Fibroblast of the aortic adventitia (primary cell): ENCODE results near the gene SCAMP2. TPM values are rescaled to one million over a fixed set of nuclear protein-coding genes. Genes with fewer than 3 reads are reported as not detected.

Experiments
- DNase-seq: peaks from one replicate; pipeline ENCODE4 v3.0.0-alpha.2; 2010; ENCODE audit warnings: low read depth
- H3K4me3 ChIP-seq: 2 replicates; pipeline ENCODE4 v1.5.1; 2011; ENCODE audit warnings: low read depth, mild to moderate bottlenecking, control low read depth, low read length, moderate library complexity
- CTCF ChIP-seq: IDR thresholded peaks from 2 replicates; pipeline ENCODE4 v1.5.1; 2011; ENCODE audit warnings: mild to moderate bottlenecking, low read length, control low read depth, inconsistent platforms; ENCODE audit not compliant: insufficient read depth
- total RNA-seq: library from RNA; depleted of rRNA; stranded (reverse); fragments of >200 nt; gene quantifications from 2 replicates; pipeline ENCODE4 v1.2.3, GENCODE V29; 2012; ENCODE audit warnings: low replicate concordance

The SCAMP2 gene
- total RNA-seq, 1 donor, result 29.6 TPM

- H3K4me3 ChIP-seq, result no peak overlapping the region
- TF ChIP-seq CTCF, result peak; percentile 99
- peak; percentile 56 for DNase-seq
Observed at GRCh38 chr15:74799856-74800558, 73.2 kb downstream of the SCAMP2 start.

DNA sequence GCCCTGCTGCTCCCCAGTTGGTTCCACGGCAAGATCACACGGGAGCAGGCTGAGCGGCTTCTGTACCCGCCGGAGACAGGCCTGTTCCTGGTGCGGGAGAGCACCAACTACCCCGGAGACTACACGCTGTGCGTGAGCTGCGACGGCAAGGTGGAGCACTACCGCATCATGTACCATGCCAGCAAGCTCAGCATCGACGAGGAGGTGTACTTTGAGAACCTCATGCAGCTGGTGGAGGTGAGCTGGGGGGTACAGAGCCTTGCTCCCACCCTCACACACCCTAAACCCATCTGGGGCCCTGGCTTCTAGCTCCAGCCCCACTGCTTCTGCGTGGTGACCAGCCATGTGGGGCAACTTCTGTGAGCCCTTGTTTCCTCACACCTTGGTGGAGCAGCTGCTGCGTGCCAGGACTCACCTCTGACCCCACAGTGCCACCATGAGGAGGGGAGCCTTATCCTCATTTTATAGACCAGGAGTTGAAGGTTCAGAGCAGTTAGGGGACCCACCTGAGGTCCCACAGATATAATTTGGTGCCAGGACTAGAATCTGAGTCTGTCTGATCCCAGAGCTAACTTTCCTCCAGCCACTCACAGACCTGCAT is 73.8 kb downstream of the SCAMP2 start:
- no peak for TF ChIP-seq CTCF
- no peak for DNase-seq
- H3K4me3 ChIP-seq, result no peak overlapping the region

DNA sequence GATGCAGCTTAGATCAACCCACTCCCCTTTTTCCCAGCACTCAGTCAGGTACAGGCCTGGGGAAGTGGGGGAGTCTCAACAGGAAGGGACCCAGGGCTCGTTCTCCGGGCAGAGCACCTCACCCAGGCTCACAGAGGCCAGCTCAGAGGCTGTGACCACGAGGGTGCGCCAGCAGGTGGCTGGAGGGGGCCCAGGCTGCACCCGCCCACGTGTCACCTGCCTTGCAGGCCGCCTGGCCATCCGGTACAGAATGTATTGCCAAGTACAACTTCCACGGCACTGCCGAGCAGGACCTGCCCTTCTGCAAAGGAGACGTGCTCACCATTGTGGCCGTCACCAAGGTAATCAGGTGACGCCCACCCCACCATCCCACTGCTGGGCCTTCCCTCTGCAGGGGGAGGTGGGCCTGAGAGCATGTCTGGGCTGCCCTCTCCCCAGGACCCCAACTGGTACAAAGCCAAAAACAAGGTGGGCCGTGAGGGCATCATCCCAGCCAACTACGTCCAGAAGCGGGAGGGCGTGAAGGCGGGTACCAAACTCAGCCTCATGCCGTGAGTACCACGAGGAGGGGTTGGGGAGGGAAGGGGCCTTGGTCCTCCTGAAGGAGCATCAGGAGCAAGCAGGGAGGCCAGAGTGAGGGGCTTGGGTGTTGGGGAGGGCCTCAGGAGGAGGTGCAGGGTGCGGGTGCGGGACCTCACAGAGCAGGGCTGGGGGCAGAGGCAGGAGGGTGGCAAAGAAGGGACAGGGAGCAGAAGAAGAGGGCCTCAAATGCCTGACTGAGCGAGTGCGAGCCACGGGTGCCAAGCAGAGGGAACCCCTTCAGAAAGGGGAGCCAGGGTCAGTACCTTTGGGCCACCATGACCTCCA is 74.5 kb downstream of the SCAMP2 start:
- no peak for DNase-seq
- no peak for TF ChIP-seq CTCF
- no peak overlapping the region for H3K4me3 ChIP-seq

- no peak for TF ChIP-seq CTCF
- no peak overlapping the region for H3K4me3 ChIP-seq
- DNase-seq, result no peak
Observed at GRCh38 chr15:74795966-74796625, 77.1 kb downstream of the SCAMP2 start.

GRCh38 chr15:74794970-74795349 is 78.2 kb downstream of the SCAMP2 start:
- H3K4me3 ChIP-seq, result no peak overlapping the region
- TF ChIP-seq CTCF, result no peak
- DNase-seq, result no peak

DNA sequence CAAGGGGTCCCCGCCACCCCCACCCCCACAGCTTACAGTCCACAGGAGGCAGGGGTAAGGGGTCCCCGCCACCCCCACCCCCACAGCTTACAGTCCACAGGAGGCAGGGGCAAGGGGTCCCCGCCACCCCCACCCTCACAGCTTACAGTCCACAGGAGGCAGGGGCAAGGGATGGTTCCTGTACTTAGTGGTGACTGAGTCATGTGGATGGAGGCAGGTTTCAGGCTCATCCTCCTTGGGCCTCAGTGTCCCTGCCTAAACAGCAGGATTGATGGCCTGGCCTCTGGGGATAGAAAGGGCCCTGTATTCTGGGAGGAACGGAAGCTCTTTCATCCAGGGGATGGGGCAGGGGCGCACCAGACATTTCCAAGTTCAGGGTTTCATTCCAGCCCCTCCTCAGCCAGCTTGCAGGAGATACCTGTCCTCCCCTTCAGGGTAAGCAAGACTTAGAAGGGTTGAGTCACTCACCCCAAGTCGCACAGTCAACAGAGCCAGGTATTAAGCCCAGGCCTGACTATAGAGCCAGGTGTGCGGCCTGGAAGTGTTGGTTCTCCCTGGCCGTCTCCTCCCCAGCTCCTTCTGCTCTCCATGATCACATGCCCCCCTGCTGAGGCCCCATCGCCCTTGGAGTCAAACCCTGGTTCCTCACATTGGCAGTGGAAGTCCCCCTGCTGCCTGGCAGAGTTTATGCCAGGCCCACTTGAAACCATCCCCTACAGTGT is 78.8 kb downstream of the SCAMP2 start:
- no peak for DNase-seq
- no peak overlapping the region for H3K4me3 ChIP-seq
- no peak for TF ChIP-seq CTCF
